Astrocyte (in vitro differentiated cells and primary cell): ENCODE measurements around the gene PTPN12. TPM values are rescaled to one million over a fixed set of nuclear protein-coding genes. Genes with fewer than 3 reads are reported as not detected.
A peak's percentile ranks its signal among the peaks of the same experiment; 100 is the strongest.
"Not testable (repeated sequence)": the region's sequence is repeated elsewhere in the genome, so short reads cannot be mapped to it uniquely, and the experiment has no call there.

Experiments
- DNase-seq: peaks from one replicate; pipeline ENCODE4 v3.0.0-alpha.2; 2010; ENCODE audit warnings: low read depth
- FAIRE-seq: peaks from 2 replicates; lab custom pipeline; 2011; peaks lifted over from hg19 to GRCh38; lab: Jason Lieb, UNC
- H2AFZ ChIP-seq: 2 replicates; pipeline ENCODE4 v1.6.0; 2012; ENCODE audit warnings: low read depth, low read length, inconsistent platforms
- H3K27ac ChIP-seq: 2 replicates; pipeline ENCODE4 v1.5.1; 2011; ENCODE audit warnings: low read depth, low read length, inconsistent platforms
- H3K27me3 ChIP-seq: 2 replicates; pipeline ENCODE4 v1.6.0; 2011; ENCODE audit warnings: low read length, inconsistent platforms; ENCODE audit not compliant: insufficient read depth
- H3K36me3 ChIP-seq: 2 replicates; pipeline ENCODE4 v1.5.1; 2011; ENCODE audit warnings: low read length, inconsistent platforms; ENCODE audit not compliant: insufficient read depth
- H3K4me1 ChIP-seq: 2 replicates; pipeline ENCODE4 v1.5.1; 2011; ENCODE audit warnings: low read length, inconsistent platforms; ENCODE audit not compliant: insufficient read depth
- H3K4me2 ChIP-seq: 2 replicates; pipeline ENCODE4 v1.6.0; 2012; ENCODE audit warnings: low read length, inconsistent platforms
- H3K4me3 ChIP-seq: 2 replicates; pipeline ENCODE4 v1.5.1; 2011; ENCODE audit warnings: low read depth, mild to moderate bottlenecking, low read length, inconsistent platforms; ENCODE audit not compliant: insufficient read depth
- H3K79me2 ChIP-seq: 2 replicates; pipeline ENCODE4 v1.6.0; 2012; ENCODE audit warnings: mild to moderate bottlenecking, low read length, inconsistent platforms; ENCODE audit not compliant: insufficient read depth
- H3K9ac ChIP-seq: 2 replicates; pipeline ENCODE4 v1.6.0; 2012; ENCODE audit warnings: mild to moderate bottlenecking, low read length, inconsistent platforms
- H3K9me3 ChIP-seq: 2 replicates; pipeline ENCODE4 v1.5.1; 2012; ENCODE audit warnings: low read depth, mild to moderate bottlenecking, low read length, inconsistent platforms; ENCODE audit not compliant: insufficient read depth
- H4K20me1 ChIP-seq: 2 replicates; pipeline ENCODE4 v1.6.0; 2012; ENCODE audit warnings: low read length, inconsistent platforms; ENCODE audit not compliant: insufficient read depth
- H3K27ac Mint-ChIP-seq: one replicate; pipeline ENCODE4 v1.8.0; 2021; ENCODE audit warnings: mild to moderate bottlenecking, mixed read lengths; ENCODE audit not compliant: unreplicated experiment
- H3K27me3 Mint-ChIP-seq: one replicate; pipeline ENCODE4 v1.8.0; 2021; ENCODE audit warnings: low read depth, mixed read lengths; ENCODE audit not compliant: unreplicated experiment
- H3K36me3 Mint-ChIP-seq: one replicate; pipeline ENCODE4 v1.8.0; 2021; ENCODE audit warnings: low read depth, mixed read lengths; ENCODE audit not compliant: unreplicated experiment
- H3K4me1 Mint-ChIP-seq: one replicate; pipeline ENCODE4 v1.8.0; 2021; ENCODE audit warnings: low read depth, mixed read lengths; ENCODE audit not compliant: unreplicated experiment
- H3K4me3 Mint-ChIP-seq: one replicate; pipeline ENCODE4 v1.8.0; 2021; ENCODE audit warnings: mild to moderate bottlenecking, moderate library complexity, mixed read lengths; ENCODE audit not compliant: unreplicated experiment
- H3K9me3 Mint-ChIP-seq: one replicate; pipeline ENCODE4 v1.8.0; 2021; ENCODE audit warnings: mild to moderate bottlenecking, mixed read lengths; ENCODE audit not compliant: unreplicated experiment
- CTCF ChIP-seq: IDR thresholded peaks from 2 replicates; pipeline ENCODE4 v1.5.1; 2011; ENCODE audit warnings: low read depth, mild to moderate bottlenecking, inconsistent platforms, low read length, moderate library complexity; ENCODE audit not compliant: insufficient read depth
- EZH2 ChIP-seq: IDR thresholded peaks from 2 replicates; pipeline ENCODE4 v1.6.1; 2012; ENCODE audit warnings: mild to moderate bottlenecking, low read length, inconsistent platforms; ENCODE audit not compliant: insufficient read depth
- total RNA-seq: library from RNA; stranded (reverse); gene quantifications from 2 replicates; pipeline ENCODE4 v1.2.1, GENCODE V29; 2021

The PTPN12 gene
- total RNA-seq, 1 donor from 2014 or later, result 111 TPM

- FAIRE-seq (no peak), DNase-seq (peak; percentile 87)
- no peaks in the 10 kb centered on the region for H3K27me3 ChIP-seq
- H3K36me3 ChIP-seq, result no peaks in the 10 kb centered on the region
- peak overlapping the region; percentile 12 for H2AFZ ChIP-seq
- Mint-ChIP-seq H3K36me3 (no peaks in the 10 kb centered on the region), H3K27ac (peak overlapping the region; percentile 97), H3K4me3 (peak overlapping the region; percentile 99), H3K27me3 (no peaks in the 10 kb centered on the region), H3K9me3 (peaks cover 2% of the 10 kb centered on the region), H3K4me1 (peaks cover 31% of the 10 kb centered on the region)
- H3K79me2 ChIP-seq, result peaks cover 62% of the 10 kb centered on the region
- peak overlapping the region; percentile 97 for H3K9ac ChIP-seq
- TF ChIP-seq CTCF (no peak), EZH2 (no peak)
- H3K4me1 ChIP-seq, result peaks cover 4% of the 10 kb centered on the region
- H3K27ac ChIP-seq, result peak overlapping the region; percentile 92
- H3K4me2 ChIP-seq, result peak overlapping the region; percentile 86
- H4K20me1 ChIP-seq, result peaks cover 43% of the 10 kb centered on the region
- H3K9me3 ChIP-seq, result no peaks in the 10 kb centered on the region
- H3K4me3 ChIP-seq, result peak overlapping the region; percentile 100
Observed at GRCh38 chr7:77538281-77539212, 1.5 kb downstream of the PTPN12 start.

- Mint-ChIP-seq H3K27me3 (no peaks in the 10 kb centered on the region), H3K9me3 (no peaks in the 10 kb centered on the region), H3K27ac (no peak overlapping the region), H3K4me1 (peaks cover 40% of the 10 kb centered on the region), H3K36me3 (no peaks in the 10 kb centered on the region), H3K4me3 (peak overlapping the region; percentile 99)
- no peak overlapping the region for H3K9ac ChIP-seq
- H3K4me1 ChIP-seq, result peaks cover 4% of the 10 kb centered on the region
- peaks cover 61% of the 10 kb centered on the region for H4K20me1 ChIP-seq
- no peak overlapping the region for H2AFZ ChIP-seq
- DNase-seq (no peak), FAIRE-seq (no peak)
- no peaks in the 10 kb centered on the region for H3K27me3 ChIP-seq
- H3K4me3 ChIP-seq, result no peak overlapping the region
- H3K36me3 ChIP-seq, result peaks cover 2% of the 10 kb centered on the region
- peak overlapping the region; percentile 86 for H3K4me2 ChIP-seq
- no peak for TF ChIP-seq CTCF
- TF ChIP-seq EZH2, result no peak
- peaks cover 81% of the 10 kb centered on the region for H3K79me2 ChIP-seq
- H3K9me3 ChIP-seq, result no peaks in the 10 kb centered on the region
- no peak overlapping the region for H3K27ac ChIP-seq
Observed at GRCh38 chr7:77540402-77540822, 3.3 kb downstream of the PTPN12 start.

DNA sequence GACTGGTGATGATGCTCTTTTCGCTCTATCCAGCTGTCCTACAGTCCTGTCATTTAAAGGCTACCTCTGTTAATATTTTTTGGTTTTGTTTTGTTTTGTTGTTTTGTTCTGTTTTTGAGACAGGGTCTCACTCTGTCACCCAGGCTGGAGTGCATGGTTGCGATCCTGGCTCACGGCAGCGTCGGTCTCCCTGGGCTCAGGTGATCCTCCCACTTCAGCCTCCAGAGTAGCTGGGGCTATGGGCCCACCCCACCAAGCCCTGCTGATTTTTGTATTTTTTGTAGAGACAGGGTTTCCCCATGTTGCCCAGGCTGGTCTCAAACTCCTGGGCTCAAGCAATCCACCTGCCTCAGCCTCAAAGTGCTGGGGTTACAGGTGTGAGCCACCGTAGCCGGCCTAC lies 3.9 kb downstream of the PTPN12 start:
- Mint-ChIP-seq H3K27ac (peak overlapping the region; percentile 50), H3K4me1 (peaks cover 38% of the 10 kb centered on the region)
- FAIRE-seq, H3K4me3 ChIP-seq, H3K27ac ChIP-seq, H3K9ac ChIP-seq, H3K36me3 ChIP-seq, H3K27me3 ChIP-seq, H3K4me3 Mint-ChIP-seq, H3K4me1 ChIP-seq, H3K27me3 Mint-ChIP-seq, DNase-seq, H3K9me3 ChIP-seq, H3K36me3 Mint-ChIP-seq, H3K9me3 Mint-ChIP-seq, H2AFZ ChIP-seq: not testable (repeated sequence)
- Histone ChIP-seq H4K20me1 (peaks cover 66% of the 10 kb centered on the region), H3K4me2 (peak overlapping the region; percentile 31), H3K79me2 (peaks cover 87% of the 10 kb centered on the region)
